Uterus (tissue), 4 donors: ENCODE results near the gene GNA12. TPM values are rescaled to one million over a fixed set of nuclear protein-coding genes. Genes with fewer than 3 reads are reported as not detected.

ENCODE experiments used
- DNase-seq, 2 donors: peaks; one replicate each; pipeline ENCODE4 v3.0.0-alpha.2; 2019 to 2020
- H3K27ac ChIP-seq, 2 donors: fragments of 200-600 bp; sonication (generic); 1 replicate in 1 of 2; 2 replicates in 1 of 2; pipeline ENCODE4 v1.5.1; 2016 to 2018
- H3K27me3 ChIP-seq, 2 donors: fragments of 200-600 bp; sonication (generic); one replicate each; pipeline ENCODE4 v1.5.1; 2018 to 2019; ENCODE audit warnings: control low read depth in 1 of 2
- H3K36me3 ChIP-seq, 2 donors: fragments of 200-600 bp; sonication (generic); one replicate each; pipeline ENCODE4 v1.5.1; 2019; ENCODE audit warnings: control low read depth in 1 of 2
- H3K4me1 ChIP-seq, 2 donors: fragments of 200-600 bp; sonication (generic); one replicate each; pipeline ENCODE4 v1.5.1; 2018 to 2019; ENCODE audit warnings: control low read depth in 1 of 2
- H3K4me3 ChIP-seq, 2 donors: fragments of 200-600 bp; sonication (generic); 1 replicate in 1 of 2; 2 replicates in 1 of 2; pipeline ENCODE4 v1.5.1; 2018 to 2019; ENCODE audit warnings: mild to moderate bottlenecking in 1 of 2
- H3K9me3 ChIP-seq, 2 donors: fragments of 200-600 bp; sonication (generic); one replicate each; pipeline ENCODE4 v1.5.1; 2019; ENCODE audit warnings: control low read depth in 1 of 2
- CTCF ChIP-seq, 4 experiments: fragments of 200-600 bp in 2 of 4; fragments of 450-650 bp in 2 of 4; sonication (generic) in 2 of 4; IDR thresholded peaks; one replicate each; pipeline ENCODE4 v1.5.1; 2016 to 2019; ENCODE audit warnings: antibody characterized with exemption in 4 of 4, mild to moderate bottlenecking in 2 of 4, moderate library complexity in 1 of 4
- POLR2A ChIP-seq, 2 donors: fragments of 450-650 bp; IDR thresholded peaks; one replicate each; pipeline ENCODE4 v1.6.1; 2016; ENCODE audit warnings: antibody characterized with exemption in 2 of 2, mild to moderate bottlenecking in 1 of 2, moderate library complexity in 1 of 2
- intact Hi-C: fragments of 100-400 bp; cut with DNase I; formaldehyde crosslinking; loops from one replicate; pipeline ENCODE4 v1.15.1; 2023; ENCODE audit warnings: low total_unique reads
- total RNA-seq, 4 donors: library from RNA; depleted of rRNA in 3 of 4; stranded (reverse); fragments of >200 nt in 3 of 4; gene quantifications; one replicate each; pipeline versions ENCODE4 v1.1.0 to v1.2.4, GENCODE V29; 2014 to 2023
- donor health status: DM: yes; HTN: yes; CAD: no.

GNA12 gene
- total RNA-seq, 4 donors from 2014 or later, result 20.5 to 109 (median 50.3) TPM

- DNase-seq, result no peak
- Histone ChIP-seq H3K4me3 (peak overlapping the region in 1 of 2 donors; percentile 2), H3K9me3 (no peaks in the 10 kb centered on the region), H3K4me1 (peaks cover 0 to 10% of the 10 kb centered on the region in 2 donors), H3K27ac (peak overlapping the region; percentile 78 to 81), H3K27me3 (no peaks in the 10 kb centered on the region), H3K36me3 (no peaks in the 10 kb centered on the region)
- TF ChIP-seq POLR2A (IDR thresholded peaks at IDR 0.05) (no peak), CTCF (IDR thresholded peaks at IDR 0.05) (no peak)
- intact Hi-C loops, result no loop called here
Observed at GRCh38 chr7:2814946-2815874, 28.9 kb downstream of the GNA12 start.

- Histone ChIP-seq H3K9me3 (no peaks in the 10 kb centered on the region), H3K4me3 (peak overlapping the region in 1 of 2 donors; percentile 2), H3K27ac (peak overlapping the region; percentile 78 to 81), H3K4me1 (peaks cover 0 to 10% of the 10 kb centered on the region in 2 donors), H3K27me3 (no peaks in the 10 kb centered on the region), H3K36me3 (no peaks in the 10 kb centered on the region)
- DNase-seq, result no peak
- no peak for TF ChIP-seq POLR2A (IDR thresholded peaks at IDR 0.05)
- no peak for TF ChIP-seq CTCF (IDR thresholded peaks at IDR 0.05)
- intact Hi-C loops, result no loop called here
Observed at GRCh38 chr7:2814186-2814945, 29.7 kb downstream of the GNA12 start.

GRCh38 chr7:2813350-2814185 lies 30.5 kb downstream of the GNA12 start:
- H3K4me1 ChIP-seq, result peaks cover 0 to 4% of the 10 kb centered on the region in 2 donors
- no peak for DNase-seq
- H3K9me3 ChIP-seq, result no peaks in the 10 kb centered on the region
- H3K36me3 ChIP-seq, result no peaks in the 10 kb centered on the region
- H3K4me3 ChIP-seq, result no peak overlapping the region
- peak overlapping the region; percentile 78 to 81 for H3K27ac ChIP-seq
- intact Hi-C loops, result no loop called here
- TF ChIP-seq POLR2A (IDR thresholded peaks at IDR 0.05) (no peak), CTCF (IDR thresholded peaks at IDR 0.05) (no peak)
- no peaks in the 10 kb centered on the region for H3K27me3 ChIP-seq

- no peak for DNase-seq
- Histone ChIP-seq H3K27me3 (no peaks in the 10 kb centered on the region), H3K27ac (peak overlapping the region; percentile 78 to 81), H3K9me3 (no peaks in the 10 kb centered on the region), H3K36me3 (no peaks in the 10 kb centered on the region), H3K4me1 (peaks cover 0 to 7% of the 10 kb centered on the region in 2 donors), H3K4me3 (no peak overlapping the region)
- intact Hi-C loops, result no loop called here
- TF ChIP-seq POLR2A (IDR thresholded peaks at IDR 0.05), result no peak
- TF ChIP-seq CTCF (IDR thresholded peaks at IDR 0.05), result no peak
Observed at GRCh38 chr7:2812831-2813230, 31.3 kb downstream of the GNA12 start.
